Stimulated activated CD4-positive, alpha-beta T cell treated with anti-CD3 and anti-CD28 coated beads, Interleukin-2, amount 100 ng/mL, for 24 hours (primary cell): ENCODE results near the gene AGRP.
"Not testable (repeated sequence)": the region's sequence is repeated elsewhere in the genome, so short reads cannot be mapped to it uniquely, and the experiment has no call there.

ENCODE experiments used
- DNase-seq, 2 donors: peaks; one replicate each; pipeline ENCODE4 v3.0.0-alpha.2; 2020

AGRP gene, protein sequence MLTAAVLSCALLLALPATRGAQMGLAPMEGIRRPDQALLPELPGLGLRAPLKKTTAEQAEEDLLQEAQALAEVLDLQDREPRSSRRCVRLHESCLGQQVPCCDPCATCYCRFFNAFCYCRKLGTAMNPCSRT

DNA sequence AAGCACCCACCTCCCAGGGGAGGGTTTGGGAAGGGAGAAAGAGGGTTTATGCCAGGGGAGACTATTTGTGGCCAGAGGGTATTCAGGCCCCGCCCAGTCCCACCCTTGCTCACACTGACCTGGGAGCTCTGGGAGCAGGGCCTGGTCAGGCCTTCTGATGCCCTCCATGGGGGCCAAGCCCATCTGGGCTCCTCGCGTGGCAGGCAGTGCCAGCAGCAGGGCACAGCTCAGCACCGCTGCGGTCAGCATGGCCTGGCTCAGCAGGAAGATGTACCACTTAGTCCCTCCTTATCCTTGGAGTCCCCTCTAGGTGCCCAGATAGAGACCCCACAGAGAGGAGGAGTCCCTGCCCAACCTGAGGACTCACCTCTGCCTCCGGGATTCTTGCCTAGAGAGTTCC is at the start of gene AGRP:
Gene AGRP (minus strand): TSS at position 398 of the 400 bp plus-strand sequence. CDS start 149 bp downstream, at position 249.
- DNase-seq, result no peak

DNA sequence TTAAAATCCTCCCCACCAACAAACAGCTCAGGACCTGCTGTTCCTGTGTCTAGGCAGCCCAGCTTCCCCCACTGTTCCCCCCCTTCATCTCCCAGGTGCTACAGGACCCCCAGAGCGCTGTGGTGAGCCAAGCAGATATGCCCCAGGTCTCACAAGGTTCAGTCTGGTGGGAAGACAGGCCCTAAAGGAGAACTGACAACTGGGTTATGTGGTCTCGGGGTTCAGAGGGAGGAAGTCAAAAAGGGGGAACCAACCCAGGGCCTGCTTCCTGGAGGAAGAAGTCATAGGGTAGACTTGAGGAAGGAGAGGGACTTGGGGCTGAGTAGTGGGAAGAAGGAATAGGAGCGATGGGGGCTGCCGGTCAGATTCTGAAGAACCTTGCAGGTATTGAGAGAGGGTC is 47.9 kb upstream of the AGRP start:
- no peak for DNase-seq

DNA sequence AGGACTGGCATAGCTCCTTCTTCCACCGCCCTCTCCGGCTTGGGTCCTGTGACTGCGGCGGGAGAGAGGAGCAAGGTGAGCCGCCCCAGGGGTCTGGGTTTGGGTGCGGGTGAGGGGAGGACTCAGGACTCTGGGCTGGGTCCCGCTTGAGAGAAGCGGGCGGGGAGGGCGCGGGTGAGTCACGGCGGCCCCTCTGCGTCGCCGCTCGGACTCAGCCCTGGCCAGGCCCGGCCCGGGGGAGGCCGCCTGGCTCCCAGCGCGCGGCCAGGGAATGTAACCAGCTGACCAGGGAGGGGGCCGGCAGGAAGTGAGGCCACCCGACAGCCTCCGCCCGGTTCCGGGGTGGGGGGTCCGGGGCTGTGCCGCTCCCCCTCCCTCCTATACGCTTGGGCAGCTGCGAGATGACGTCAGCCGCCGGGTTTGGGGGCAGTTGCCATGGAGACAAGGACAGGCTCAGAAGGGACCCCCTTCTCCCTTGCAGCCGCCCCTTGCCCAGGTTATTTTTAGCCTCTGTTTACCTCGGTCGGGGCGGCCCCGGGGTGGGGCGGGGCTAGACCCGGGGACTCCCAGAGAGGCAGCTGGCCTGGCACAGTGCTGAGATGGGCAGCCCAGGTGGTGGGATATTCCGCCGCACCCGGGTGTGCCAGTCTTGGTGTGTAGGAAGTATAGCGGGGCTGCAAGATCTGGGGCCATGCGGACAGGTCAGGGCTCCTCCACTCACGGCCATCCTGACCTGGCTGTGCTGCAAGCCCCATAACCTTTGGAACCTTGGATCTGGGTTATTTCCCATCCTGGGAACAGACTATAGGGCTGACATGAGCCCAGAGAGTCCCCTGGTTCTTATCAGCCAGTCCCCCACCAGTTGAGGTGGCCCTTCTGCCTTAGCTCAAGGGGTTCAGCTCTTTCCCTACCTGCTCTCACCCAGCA is 46.9 kb upstream of the AGRP start:
- DNase-seq, result peak in 1 of 2 donors; percentile 29

DNA sequence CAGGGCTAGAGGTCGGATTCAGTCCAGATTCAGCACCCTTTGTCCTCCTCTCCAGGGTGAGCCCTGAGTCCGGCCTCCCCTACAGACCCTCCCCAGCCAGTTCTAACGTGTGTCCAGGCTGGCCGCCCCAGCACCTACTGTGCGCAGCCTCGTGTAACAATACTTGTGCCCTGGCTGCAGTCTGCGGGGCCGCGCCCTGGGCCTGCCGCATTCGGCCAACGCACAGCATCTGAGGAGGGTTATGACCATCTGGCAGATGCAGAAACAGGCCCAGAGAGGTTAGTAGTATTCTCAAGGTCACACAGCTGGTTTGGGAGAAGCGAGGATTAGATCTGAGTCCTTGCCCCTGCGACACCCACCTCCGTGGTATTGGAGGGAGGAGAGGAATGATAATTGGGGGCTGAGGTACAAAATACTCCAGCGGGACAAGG is 46.2 kb upstream of the AGRP start:
- DNase-seq, result no peak

DNA sequence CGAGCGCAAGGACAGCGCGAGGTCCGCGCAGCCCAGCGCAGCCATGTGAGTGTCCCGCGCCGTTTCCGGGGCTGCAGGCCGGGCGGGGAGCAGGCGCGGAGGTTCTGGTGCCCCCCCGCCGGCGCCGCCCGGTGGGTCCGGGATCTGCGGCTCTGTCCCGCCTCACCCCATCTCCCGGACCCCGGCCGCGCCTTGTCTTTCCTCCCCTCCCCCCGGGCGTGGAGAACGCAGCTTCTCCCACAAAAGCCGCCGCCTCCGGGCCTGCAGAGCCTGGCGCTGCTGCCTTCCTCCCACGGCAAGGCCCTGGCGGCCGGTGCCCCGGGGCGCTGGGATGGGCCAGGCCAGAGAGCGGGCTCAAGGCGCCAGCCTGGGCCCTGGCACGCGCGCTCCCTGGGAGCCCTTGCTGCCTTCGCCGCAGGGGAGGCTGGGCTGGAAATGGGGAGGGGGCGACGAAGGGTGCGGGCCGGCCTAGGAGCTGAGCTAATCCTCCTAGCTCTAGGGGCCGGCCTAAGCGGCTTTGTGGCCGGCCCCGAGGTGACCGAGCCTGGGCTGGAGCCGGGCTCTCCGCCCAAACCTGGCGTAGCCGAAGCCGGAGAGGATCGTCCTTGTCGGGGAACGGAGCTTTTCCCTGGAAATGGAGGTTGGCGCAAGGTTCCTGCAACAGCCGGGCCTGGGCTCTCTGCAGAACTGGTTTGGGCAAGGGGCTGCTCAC is 45.7 kb upstream of the AGRP start:
- DNase-seq, result peak in 1 of 2 donors; percentile 47

DNA sequence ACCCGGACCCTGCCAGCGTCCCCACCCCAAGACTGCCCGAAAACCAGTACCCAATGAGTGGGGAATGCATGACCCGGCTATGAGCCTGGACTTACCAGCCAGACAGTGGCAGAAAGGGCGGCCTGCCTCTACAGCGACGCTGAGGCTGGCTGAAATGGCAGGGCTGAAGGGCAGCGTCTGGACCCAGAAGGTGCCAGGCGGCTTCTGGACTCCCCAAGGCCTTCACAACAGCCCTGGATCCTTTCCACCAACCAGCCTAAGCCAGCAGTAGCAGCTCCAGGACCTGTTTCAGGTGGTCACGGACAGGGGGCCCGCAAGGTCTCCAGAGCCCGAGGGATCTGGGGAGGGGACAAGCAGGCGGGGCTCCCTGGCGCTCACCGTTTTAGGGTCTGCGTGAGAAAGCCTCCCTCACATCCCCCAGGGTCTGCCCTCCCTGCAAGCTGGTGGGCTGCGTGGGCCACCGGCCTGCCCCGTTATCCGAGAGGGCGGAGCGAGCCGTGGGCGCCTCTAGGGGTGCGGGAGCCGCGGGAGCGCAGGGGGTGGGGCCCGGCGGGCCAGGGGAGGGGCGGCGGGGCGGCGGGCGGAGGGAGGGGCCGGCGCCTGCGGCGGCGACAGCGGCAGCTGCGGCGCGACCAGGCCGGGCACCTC is 45.0 kb upstream of the AGRP start, which contains the start of gene RIPOR1:
Gene RIPOR1 (plus strand): TSS at position 608 of the 648 bp plus-strand sequence. CDS start 9,618 bp downstream, outside the sequence.
- DNase-seq, result peak; percentile 51 to 68

DNA sequence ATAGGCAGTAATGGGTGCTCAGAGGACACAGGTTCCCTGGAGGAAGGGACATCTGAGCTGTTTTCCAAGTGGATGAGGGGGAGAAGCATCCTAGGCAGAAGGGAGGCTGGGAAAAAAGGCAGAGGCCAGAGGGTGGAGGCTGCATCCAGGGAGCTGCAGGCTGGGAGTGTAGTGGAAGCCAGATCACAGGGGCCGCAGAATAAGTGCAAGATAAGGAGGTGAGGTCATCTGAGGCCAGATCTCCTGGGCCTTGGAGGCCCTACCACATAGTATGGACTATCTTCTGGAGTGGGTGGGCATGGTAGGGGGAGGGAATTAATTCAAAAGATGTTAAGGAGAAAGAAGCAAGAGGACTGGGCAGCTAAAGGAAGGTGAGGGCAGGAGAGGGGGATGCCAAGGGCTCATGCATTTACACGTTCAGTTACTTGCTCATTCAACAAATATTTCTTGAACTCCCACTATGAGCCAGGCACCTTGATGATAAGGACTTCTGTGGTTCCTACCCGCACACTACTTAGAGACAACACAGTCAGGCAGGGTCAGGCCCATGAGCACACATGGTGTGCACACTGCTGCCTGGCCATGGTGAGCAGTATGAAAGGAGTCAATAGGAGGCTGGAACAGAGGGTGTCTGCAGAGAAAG is 42.9 kb upstream of the AGRP start:
- no peak for DNase-seq

DNA sequence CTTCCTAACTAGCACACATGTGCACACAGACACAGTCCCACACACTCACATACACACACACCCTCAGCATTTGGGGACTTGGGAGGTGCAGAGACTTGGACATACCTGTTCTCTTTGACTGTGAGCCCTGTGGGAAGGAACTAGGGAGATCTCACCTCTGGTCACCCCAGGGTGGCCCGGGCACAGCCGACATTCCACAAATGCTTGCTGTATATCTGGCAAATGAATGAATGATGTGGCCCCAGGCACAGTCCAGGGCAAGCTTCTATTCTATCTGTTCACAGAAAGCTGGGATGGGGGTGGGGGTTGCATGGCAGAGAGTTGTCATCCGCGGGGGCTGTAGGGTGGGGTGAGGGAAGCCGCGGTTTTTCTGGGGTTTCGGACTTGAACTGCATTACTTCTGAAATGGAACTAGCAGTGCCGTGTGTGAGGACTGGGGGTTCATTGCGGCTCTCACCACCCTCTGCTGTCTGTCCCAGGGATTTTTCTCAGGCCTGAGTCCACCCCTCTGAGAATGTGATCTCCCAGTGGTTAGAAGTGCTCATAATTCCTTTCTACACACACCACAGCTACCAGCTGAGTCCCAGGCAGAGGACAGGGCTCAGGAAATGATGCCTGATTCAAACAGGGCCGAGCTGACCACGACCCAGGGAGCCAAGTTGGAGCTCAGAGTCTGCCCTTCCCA is 42.0 kb upstream of the AGRP start:
- no peak for DNase-seq

DNA sequence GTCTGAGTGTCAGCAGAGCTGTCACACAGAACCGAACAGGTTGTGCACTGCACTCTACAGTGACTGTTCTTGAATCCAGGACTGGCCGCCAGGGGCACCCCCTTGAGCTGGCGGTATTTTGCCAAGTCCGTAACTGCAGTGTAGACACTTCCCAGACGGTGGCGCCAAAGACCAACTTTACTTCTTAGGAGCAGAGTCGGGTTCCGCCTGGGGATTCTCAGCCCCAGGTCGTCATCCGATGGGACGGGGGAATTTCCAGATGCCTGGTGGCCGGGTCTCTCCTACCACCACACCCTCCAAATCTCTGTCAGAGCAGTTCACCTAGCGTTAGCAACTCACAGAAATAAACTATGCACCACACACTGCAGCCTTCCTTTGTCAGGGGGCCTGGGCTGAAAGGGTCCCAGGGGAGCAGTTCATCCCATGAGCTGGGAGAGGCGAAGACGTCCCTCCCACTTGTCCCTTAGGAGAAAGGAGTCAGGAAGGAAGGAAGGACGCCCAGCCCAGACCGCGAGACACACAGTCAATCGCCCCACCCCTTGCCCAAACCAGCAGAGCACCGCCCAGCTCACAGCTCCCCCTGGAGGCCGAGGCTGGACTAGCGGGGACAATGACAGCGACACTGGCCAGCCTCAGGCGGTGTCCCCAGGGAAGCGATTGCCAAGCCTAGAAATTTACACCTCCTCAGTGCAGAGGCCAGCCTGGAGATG is 37.9 kb upstream of the AGRP start:
- DNase-seq, result peak; percentile 99 to 100

DNA sequence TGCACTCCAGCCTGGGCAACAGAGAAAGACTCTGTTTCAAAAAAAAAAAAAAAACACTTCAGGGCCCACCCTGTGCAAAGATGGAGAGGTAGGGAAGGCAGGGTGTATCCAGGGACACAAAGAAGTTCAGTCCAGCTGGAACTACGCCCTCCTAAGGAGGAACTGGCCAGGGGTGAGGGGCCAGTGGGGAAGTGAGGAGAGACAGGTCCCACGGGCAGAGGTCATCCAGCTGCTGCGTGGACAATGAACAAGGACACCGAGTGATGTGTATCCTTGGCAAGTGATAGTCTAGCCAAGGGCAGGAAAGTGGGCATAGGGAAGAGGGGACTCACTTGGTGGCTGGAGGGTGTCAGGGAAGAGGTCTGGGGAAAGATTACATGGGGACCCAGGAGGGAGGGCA is 35.9 kb upstream of the AGRP start:
- no peak for DNase-seq

DNA sequence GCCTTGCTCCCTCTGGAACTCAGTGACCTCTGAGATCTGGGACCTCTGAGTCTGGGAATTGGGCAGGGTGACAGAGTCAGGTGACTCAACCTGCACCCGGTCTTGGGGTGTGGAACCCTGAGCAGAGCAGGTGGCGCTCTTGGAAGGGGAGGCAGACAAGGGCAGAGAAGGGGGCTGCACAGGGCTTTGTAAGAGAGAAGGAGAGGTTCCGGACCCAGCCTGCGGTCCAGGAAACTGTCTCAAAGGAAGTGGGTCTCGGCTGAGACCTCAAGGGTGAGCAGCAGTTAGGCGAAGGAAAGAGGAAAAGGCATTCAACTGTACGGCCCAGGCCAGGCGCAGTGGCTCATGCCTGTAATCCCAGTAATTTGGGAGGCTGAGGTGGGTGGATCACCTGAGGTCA is 35.3 kb upstream of the AGRP start:
- DNase-seq, result no peak

DNA sequence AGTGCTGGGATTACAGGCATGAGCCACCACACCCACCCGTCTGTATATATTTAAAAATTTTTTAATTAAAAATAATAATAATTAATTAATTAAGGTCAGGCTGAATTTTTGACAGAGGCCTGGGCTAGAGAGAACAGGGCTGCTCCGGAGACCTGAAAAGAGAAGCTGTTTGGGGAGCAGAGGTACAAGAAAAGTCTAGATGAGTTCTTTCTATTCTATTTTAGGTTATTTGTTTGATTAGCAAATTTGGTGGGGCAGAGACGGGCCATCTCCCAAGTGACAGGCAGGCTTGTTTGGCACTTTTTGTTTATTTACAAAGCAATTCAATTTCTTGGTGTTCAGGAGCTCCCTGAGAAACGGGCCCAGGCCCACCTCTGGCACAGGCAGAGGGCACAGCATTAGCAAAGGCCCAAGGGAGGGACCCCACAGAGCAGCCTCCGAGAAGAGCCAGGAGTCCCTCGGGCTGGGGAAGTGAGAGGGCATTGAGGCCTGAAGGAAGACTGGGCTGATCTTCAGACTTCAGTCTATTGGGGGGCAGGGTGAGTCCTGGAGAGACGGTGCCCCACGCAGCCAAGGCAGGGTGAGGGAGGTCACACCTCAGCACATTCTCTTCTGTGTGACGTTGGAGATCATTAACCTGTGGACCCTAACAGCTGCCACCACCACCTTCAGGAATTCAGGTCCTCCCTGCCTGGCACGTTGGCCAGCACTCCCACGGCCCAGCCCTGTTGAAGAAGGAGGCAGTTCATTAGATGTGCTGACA is 34.5 kb upstream of the AGRP start:
- DNase-seq, result no peak

DNA sequence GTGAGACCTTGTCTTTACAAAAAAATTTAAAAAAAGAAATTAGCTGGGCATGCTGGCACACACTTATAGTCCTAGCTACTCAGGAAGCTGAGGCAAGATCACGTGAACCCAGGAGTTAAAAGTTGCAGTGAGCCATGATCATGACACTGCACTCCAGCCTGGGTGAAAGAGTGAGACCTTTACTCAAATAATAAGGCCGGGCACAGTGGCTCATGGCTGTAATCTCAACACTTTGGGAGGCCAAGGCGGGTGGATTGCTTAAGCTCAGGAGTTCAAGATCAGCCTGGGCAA is 33.8 kb upstream of the AGRP start:
- no peak for DNase-seq

DNA sequence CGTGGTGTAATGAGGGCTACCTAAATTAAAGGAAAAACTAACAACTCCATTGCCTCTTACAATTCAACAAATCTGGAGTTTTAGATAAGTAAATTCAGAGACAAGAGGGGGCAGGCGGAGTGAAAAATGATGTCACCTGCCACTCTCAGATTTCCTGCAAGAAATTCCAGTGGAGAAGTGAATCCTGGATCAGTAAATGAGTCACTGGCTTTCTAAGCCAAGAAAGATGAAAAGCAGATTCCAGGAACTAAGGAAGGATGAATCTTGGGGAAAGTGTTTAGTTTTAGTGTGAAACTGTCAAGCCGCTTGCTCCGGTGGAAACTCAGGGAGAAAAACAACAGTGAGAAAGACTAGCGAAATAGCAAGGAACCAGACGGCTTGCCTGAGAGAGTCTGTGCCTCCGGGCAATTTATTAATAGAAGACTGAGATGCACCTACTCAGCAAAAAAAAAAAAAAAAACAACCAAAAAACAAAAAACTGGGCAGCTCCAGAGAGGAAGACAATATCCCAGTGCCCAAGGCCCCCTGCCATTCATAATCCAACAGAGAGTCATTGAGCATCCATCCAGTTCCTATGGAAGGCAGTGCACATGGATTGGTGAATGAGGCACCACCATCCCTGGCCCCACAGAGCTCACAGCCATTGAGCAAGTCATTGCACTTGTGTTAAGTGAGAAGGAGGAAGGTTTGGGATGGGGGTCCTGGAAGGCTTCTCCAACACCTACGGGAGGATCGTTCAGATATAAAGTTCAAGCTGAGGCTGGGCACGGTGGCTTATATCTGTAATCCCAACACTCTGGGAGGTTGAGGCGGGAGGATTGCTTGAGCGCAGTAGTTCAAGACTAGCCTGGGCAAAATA is 33.2 kb upstream of the AGRP start:
- DNase-seq, result no peak

DNA sequence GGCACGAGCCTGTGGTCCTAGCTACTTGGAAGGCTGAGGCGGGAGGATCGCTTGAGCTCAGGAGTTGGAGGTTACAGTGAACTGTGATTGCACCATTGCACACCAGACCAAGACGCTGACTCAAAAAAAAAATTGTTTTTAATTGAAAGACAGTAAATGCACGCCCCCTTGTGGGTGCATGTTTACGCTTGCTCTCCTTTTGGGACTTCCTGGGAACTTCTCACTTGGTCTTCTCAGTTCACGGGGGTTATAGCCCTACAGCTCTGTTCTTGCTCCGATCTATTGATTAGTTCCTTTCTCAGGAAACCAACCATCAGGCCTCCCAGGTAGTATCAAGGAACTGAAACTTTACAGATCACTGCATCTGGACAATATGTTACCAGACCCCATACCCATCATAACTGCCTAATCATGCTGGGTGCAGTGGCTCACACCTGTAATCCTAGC is 31.1 kb upstream of the AGRP start:
- peak; percentile 83 to 86 for DNase-seq

DNA sequence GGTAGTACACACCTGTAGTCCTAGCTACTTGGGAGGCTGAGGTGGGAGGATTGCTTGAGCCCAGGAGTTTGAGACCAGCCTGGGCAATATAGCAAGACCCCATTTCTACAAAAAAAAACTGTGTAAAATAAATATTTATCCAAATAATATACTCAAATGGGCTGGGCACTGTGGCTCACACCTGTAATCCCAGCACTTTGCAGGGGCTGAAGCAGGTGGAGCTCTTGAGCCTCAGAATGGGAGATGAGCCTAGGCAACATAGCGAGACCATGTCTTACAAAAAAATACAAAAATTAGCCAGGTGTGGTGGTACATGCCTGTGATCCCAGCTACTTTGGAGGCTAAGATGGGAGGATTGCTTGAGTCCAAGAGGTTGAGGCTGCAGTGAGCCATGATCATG is 30.5 kb upstream of the AGRP start:
- DNase-seq, result not testable (repeated sequence)

DNA sequence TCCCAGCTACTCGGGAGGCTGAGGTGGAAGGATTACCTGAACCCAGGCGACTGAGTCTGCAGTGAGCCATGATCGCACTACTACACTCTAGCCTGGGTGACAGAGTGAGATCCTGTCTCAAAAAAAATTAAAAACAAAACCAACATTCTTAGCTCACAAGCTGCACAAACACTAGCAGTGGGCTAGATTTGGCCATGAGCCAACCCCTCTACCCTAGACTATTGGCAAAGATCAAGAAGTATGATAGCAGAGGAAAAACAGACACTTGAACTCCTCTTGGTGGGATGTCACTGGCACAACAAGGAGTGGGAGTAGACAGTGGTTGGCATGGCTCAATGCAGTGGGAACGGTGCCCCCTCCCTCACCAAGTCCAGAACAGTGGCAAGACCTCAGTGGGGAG is 25.7 kb upstream of the AGRP start:
- no peak for DNase-seq

DNA sequence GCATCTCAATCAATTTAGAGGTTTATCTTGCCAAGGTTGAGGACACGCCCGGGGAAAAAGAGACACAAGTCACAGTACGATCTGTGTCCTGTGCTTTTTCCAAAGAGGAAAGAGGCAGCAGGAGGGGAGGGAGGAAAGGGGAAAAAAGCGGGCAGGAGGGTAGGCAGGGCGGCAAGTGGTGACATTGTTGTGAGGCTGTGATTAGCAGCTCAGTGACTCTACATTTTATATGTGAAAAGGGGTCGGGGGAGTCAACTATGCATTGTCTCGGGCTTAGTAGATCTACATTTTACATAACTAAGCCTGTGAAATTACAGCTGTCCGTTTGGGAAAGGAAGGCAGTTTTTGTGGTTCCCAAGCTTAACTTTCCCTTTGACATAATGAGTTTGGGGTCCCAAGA is 23.1 kb upstream of the AGRP start:
- no peak for DNase-seq
